CD14-positive monocyte (primary cell): ENCODE data around the gene EFCAB12. TPM values are rescaled to one million over a fixed set of nuclear protein-coding genes. Genes with fewer than 3 reads are reported as not detected.

Experiments used
- DNase-seq, 3 donors: peaks; one replicate each; pipeline ENCODE4 v3.0.0-alpha.2; 2011 to 2022
- H2AFZ ChIP-seq: 2 replicates; pipeline ENCODE4 v1.6.0; 2012; ENCODE audit warnings: mild to moderate bottlenecking, low read depth, low read length, inconsistent platforms; ENCODE audit not compliant: insufficient read depth, poor library complexity, severe bottlenecking
- H3K27ac ChIP-seq, 2 donors: 1 replicate in 1 of 2; 2 replicates in 1 of 2; pipeline ENCODE4 v1.5.1; 2012 to 2013; ENCODE audit warnings: low read length in 2 of 2, control low read depth in 1 of 2, inconsistent platforms in 1 of 2, low read depth in 1 of 2, mild to moderate bottlenecking in 1 of 2
- H3K27me3 ChIP-seq, 2 donors: one replicate each; pipeline versions ENCODE4 v1.6.0 to v1.6.1; 2011 to 2013; ENCODE audit warnings: low read length in 2 of 2; ENCODE audit not compliant: control insufficient read depth in 2 of 2, insufficient read depth in 2 of 2
- H3K36me3 ChIP-seq, 2 donors: replicated peaks in 1 of 2; 1 replicate in 1 of 2; 2 replicates in 1 of 2; pipeline versions ENCODE4 v1.5.1 to v1.6.1; 2012 to 2013; ENCODE audit warnings: low read length in 2 of 2, control low read depth in 1 of 2, inconsistent platforms in 1 of 2, mild to moderate bottlenecking in 1 of 2; ENCODE audit not compliant: insufficient read depth in 2 of 2, control insufficient read depth in 1 of 2
- H3K4me1 ChIP-seq, 2 donors: 1 replicate in 1 of 2; 2 replicates in 1 of 2; pipeline versions ENCODE4 v1.5.1 to v1.6.1; 2012 to 2013; ENCODE audit warnings: low read length in 2 of 2, control low read depth in 1 of 2, inconsistent platforms in 1 of 2, mild to moderate bottlenecking in 1 of 2, moderate library complexity in 1 of 2; ENCODE audit not compliant: insufficient read depth in 2 of 2, control insufficient read depth in 1 of 2
- H3K4me2 ChIP-seq: replicated peaks from 2 replicates; pipeline ENCODE3; 2012; ENCODE audit warnings: low read length, moderate library complexity, mild to moderate bottlenecking; ENCODE audit not compliant: poor library complexity, severe bottlenecking; ENCODE audit errors: extremely low read depth
- H3K4me3 ChIP-seq, 3 experiments: fragments of 200-600 bp in 1 of 3; sonication (generic) in 1 of 3; replicated peaks in 1 of 3; 1 replicate in 2 of 3; 2 replicates in 1 of 3; pipeline ENCODE4 v1.5.1; 2011 to 2013; ENCODE audit warnings: low read length in 3 of 3, mild to moderate bottlenecking in 3 of 3, control low read depth in 2 of 3, low read depth in 2 of 3, inconsistent platforms in 1 of 3, moderate library complexity in 1 of 3
- H3K79me2 ChIP-seq: 2 replicates; pipeline ENCODE4 v1.6.0; 2012; ENCODE audit warnings: mild to moderate bottlenecking, control low read depth, inconsistent platforms, low read length, moderate library complexity; ENCODE audit not compliant: insufficient read depth
- H3K9ac ChIP-seq: 2 replicates; pipeline ENCODE4 v1.6.0; 2017; ENCODE audit warnings: low read length, mild to moderate bottlenecking; ENCODE audit not compliant: insufficient read depth, poor library complexity, severe bottlenecking
- H3K9me3 ChIP-seq, 2 donors: replicated peaks in 1 of 2; 1 replicate in 1 of 2; 2 replicates in 1 of 2; pipeline versions ENCODE4 v1.5.1 to v1.6.1; 2012 to 2013; ENCODE audit warnings: low read length in 2 of 2, control low read depth in 1 of 2; ENCODE audit not compliant: control insufficient read depth in 1 of 2, insufficient read depth in 1 of 2
- H4K20me1 ChIP-seq: 2 replicates; pipeline ENCODE4 v1.6.0; 2012; ENCODE audit warnings: mild to moderate bottlenecking, low read length, control low read depth, moderate library complexity; ENCODE audit not compliant: insufficient read depth
- H3K27ac Mint-ChIP-seq, 7 donors: one replicate each; pipeline ENCODE4 v1.8.0; 2020; ENCODE audit warnings: mild to moderate bottlenecking in 7 of 7, mixed read lengths in 7 of 7, moderate library complexity in 6 of 7, inconsistent platforms in 2 of 7
- H3K27me3 Mint-ChIP-seq, 3 donors: one replicate each; pipeline ENCODE4 v1.8.0; 2021 to 2022; ENCODE audit warnings: low read depth in 3 of 3, mild to moderate bottlenecking in 3 of 3, mixed read lengths in 3 of 3, moderate library complexity in 3 of 3, inconsistent platforms in 1 of 3
- H3K36me3 Mint-ChIP-seq, 2 donors: one replicate each; pipeline ENCODE4 v1.8.0; 2020; ENCODE audit warnings: mixed read lengths in 2 of 2, inconsistent platforms in 1 of 2, mild to moderate bottlenecking in 1 of 2
- H3K4me1 Mint-ChIP-seq: one replicate; pipeline ENCODE4 v1.8.0; 2020; ENCODE audit warnings: mild to moderate bottlenecking, mixed read lengths
- H3K4me3 Mint-ChIP-seq, 2 donors: one replicate each; pipeline ENCODE4 v1.8.0; 2020; ENCODE audit warnings: mild to moderate bottlenecking in 2 of 2, mixed read lengths in 2 of 2, moderate library complexity in 1 of 2
- H3K9me3 Mint-ChIP-seq, 7 donors: one replicate each; pipeline ENCODE4 v1.8.0; 2020 to 2022; ENCODE audit warnings: mixed read lengths in 7 of 7, mild to moderate bottlenecking in 6 of 7, moderate library complexity in 6 of 7, inconsistent platforms in 2 of 7
- CTCF ChIP-seq: fragments of 200-600 bp; IDR thresholded peaks from one replicate; pipeline ENCODE4 v1.8.0; 2022; ENCODE audit warnings: antibody characterized with exemption, mild to moderate bottlenecking
- WGBS: methylation state at CpG from one replicate; pipeline ENCODE4 v1.1.5; 2013; ENCODE audit warnings: missing lambda C conversion rate; ENCODE audit not compliant: insufficient coverage; 5-methylcytosine and 5-hydroxymethylcytosine counted together
- intact Hi-C, 2 donors: fragments of 100-400 bp; cut with micrococcal nuclease; formaldehyde crosslinking; loops; one replicate each; pipeline versions ENCODE4 v1.15.0 to v1.15.1; 2023
- polyA plus RNA-seq, 3 donors: library from polyadenylated mRNA; depleted of rRNA in 1 of 3; unstranded in 2 of 3; stranded (reverse) in 1 of 3; fragments of 300-500 nt in 2 of 3; fragments of >200 nt in 1 of 3; fragmentation: Illumina TruSeq in 2 of 3; gene quantifications; 1 replicate in 2 of 3; 2 replicates in 1 of 3; pipeline ENCODE4 v1.2.3, GENCODE V29; 2012 to 2021

EFCAB12 gene
- polyA plus RNA-seq, 3 donors = 0.35 TPM; not detected in 2

DNA sequence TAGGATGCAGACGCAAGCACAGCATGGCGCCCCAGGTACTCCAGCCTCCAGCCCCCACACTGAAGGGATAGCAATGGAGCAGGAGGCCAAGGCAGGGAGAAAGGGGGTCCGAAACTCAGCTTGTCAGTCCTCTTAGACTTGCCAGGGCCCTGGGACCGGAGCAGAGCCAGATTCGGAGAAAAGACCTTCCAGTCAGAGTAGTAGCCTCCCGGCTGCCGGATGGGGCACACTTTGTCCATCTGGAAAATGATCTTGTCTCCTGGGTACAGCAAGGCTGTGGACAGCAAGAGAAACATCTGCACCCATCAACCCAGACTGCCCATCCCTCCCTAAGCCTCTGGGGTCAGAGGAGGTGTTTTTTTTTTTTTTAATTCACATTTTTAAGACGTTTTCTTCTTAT, 24.3 kb downstream of the EFCAB12 start:
- no peaks in the 10 kb centered on the region for H3K27me3 ChIP-seq
- no peaks in the 10 kb centered on the region for H4K20me1 ChIP-seq
- no peak for TF ChIP-seq CTCF
- H3K4me2 ChIP-seq = no peak overlapping the region
- no peak overlapping the region for H3K9ac ChIP-seq
- peaks cover 2% of the 10 kb centered on the region for H3K79me2 ChIP-seq
- no peak overlapping the region for H2AFZ ChIP-seq
- Mint-ChIP-seq H3K4me3 (no peak overlapping the region), H3K27me3 (peaks cover 0 to 3% (median 2%) of the 10 kb centered on the region in 3 donors), H3K36me3 (peaks cover 0 to 2% of the 10 kb centered on the region in 2 donors), H3K9me3 (no peaks in the 10 kb centered on the region), H3K27ac (no peak overlapping the region), H3K4me1 (peaks cover 3% of the 10 kb centered on the region)
- no peak overlapping the region for H3K27ac ChIP-seq
- no peak overlapping the region for H3K4me3 ChIP-seq
- no peaks in the 10 kb centered on the region for H3K36me3 ChIP-seq
- no peak for DNase-seq
- H3K4me1 ChIP-seq = peaks cover 4 to 5% of the 10 kb centered on the region in 2 donors
- 98% methylated on average over 6 of the region's 8 CpGs for WGBS
- intact Hi-C loops = loop anchor here in 1 of 2 donors (5.0 kb wide), 1 partner anchor 33 kb away; the partner anchor contains the start of gene MBD4
- no peaks in the 10 kb centered on the region for H3K9me3 ChIP-seq

DNA sequence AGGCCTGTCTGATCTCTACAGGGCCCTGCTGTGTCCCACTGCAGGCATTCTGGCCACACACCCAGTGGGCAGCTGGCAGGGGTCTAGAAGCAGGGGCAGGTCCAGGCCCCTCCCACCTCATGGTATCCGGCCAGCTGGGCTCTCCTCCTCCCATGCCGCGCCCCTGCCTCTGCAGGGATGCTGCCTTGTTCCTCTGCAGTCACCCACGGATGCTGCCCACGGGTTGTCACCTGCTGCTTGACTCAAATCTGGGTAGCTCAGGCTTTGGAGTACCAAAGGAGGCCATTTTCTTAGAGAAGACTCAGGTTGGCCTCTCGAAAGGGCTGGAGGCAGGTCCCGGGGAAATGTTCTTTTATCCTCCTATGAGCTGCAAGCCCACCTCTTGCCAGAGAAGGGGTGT, 25.0 kb downstream of the EFCAB12 start:
- intact Hi-C loops = loop anchor here in 1 of 2 donors (5.0 kb wide), 1 partner anchor 34 kb away; the partner anchor contains the start of gene MBD4
- H3K9me3 ChIP-seq = no peaks in the 10 kb centered on the region
- H3K4me1 ChIP-seq = peaks cover 8 to 10% of the 10 kb centered on the region in 2 donors
- H3K79me2 ChIP-seq = peaks cover 9% of the 10 kb centered on the region
- H3K27me3 ChIP-seq = no peaks in the 10 kb centered on the region
- H3K9ac ChIP-seq = no peak overlapping the region
- TF ChIP-seq CTCF = no peak
- peaks cover 0 to 3% (median 2%) of the 10 kb centered on the region in 3 donors for H3K27me3 Mint-ChIP-seq
- H4K20me1 ChIP-seq = peaks cover 4% of the 10 kb centered on the region
- no peak overlapping the region for H3K27ac ChIP-seq
- WGBS = 95% methylated on average over 7 of the region's 7 CpGs
- peaks cover 7% of the 10 kb centered on the region for H3K4me1 Mint-ChIP-seq
- H3K36me3 ChIP-seq = no peaks in the 10 kb centered on the region
- H3K4me3 ChIP-seq = no peak overlapping the region
- no peak for DNase-seq
- H3K36me3 Mint-ChIP-seq = peaks cover 0 to 2% of the 10 kb centered on the region in 2 donors
- no peak overlapping the region for H2AFZ ChIP-seq
- no peak overlapping the region for H3K4me3 Mint-ChIP-seq
- no peak overlapping the region for H3K27ac Mint-ChIP-seq
- H3K4me2 ChIP-seq = no peak overlapping the region
- no peaks in the 10 kb centered on the region for H3K9me3 Mint-ChIP-seq
